HG03280 (cell line): ENCODE results near the gene POLR2E.
"Not testable (repeated sequence)": the region's sequence is repeated elsewhere in the genome, so short reads cannot be mapped to it uniquely, and the experiment has no call there.

Experiments used
- ATAC-seq: cut with Tn5 transposase; IDR thresholded peaks from one replicate; pipeline ENCODE4 v1.9.1; 2021; ENCODE audit warnings: mild to moderate bottlenecking, moderate library complexity; ENCODE audit not compliant: unreplicated experiment

Gene POLR2E

DNA sequence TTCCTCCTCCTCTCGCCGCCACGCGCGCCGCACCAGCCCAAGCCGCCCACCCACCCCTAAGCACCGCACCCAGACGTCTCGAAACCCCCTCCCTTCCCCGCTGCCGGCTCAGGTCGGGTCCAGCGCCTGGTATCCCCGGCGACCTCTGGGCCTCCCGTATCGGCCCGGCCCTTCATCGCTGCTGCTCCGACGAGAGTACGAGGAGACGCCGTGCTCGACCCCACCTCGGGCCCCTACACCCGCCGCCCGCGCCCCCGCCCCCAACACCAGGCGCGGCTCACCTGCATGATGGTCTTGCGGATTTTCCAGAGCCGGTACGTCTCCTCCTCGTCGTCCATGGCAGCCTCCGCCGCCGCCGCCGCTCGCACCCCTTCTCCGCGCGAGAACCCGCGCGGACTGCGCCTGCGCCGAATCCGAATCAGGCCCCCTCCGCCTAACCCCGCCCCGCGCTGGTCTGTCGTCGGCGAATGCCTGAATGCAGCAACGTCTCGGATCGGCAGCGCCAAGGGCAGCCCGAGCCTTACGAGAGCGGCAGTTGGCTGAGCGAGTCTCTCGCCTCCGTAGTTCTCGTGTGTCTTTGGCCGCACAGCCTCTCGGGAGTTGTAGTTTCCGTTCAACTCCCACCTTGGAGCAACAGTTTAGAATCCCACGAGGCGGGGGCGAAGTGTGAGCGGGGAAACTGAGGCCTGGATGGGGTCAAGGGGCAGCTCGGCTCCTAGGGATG lies at the start of gene POLR2E:
Gene POLR2E (minus strand): TSS at position 398 of the 724 bp plus-strand sequence. CDS start 60 bp downstream, at position 338.
- ATAC-seq, result peak; percentile 92

GRCh38 chr19:1144741-1145140 lies 49.6 kb upstream of the POLR2E start:
- no peak for ATAC-seq

DNA sequence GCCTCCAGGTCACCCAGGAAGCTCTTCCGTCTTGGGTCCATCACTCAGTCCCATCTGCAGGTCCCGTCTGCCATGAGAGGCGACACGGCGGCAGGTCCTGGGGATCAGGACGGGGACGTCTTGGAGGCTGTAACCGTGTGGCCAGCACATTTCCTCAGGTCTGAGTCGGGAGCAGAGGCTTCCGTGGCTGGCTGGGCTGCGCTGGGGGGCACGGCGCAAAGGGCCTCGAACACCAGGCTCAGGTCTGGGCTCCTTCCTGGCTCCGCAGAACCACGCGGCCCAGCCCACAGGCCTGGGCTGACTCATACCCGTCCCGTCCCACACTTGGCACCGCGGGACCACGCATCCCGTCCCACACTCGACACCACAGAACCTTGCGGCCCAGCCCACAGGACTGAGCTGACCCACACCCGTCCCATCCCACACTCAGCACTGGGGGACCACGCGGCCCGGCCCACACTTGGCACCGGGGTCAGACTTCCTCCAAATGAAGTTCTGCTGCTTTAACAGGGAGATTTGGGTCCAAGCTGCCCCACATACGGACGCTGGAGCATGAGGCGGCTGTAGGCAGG lies 48.7 kb upstream of the POLR2E start:
- no peak for ATAC-seq

DNA sequence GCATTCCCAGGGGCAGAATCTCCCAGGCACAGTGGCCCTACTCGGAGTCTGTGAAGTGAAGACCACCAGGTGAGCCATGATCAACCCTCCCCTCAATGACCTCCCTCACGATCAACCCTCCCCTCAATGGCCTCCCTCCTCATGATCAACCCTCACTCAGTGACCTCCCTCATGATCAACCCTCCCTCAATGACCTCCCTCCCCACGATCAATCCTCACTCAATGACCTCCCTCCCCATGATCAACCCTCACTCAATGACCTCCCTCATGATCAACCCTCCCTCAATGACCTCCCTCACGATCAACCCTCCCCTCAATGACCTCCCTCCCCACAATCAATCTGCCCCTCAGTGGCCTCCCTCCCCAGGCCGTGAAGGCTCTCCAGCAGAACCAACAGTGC lies 46.8 kb upstream of the POLR2E start:
- ATAC-seq, result no peak

- no peak for ATAC-seq
Observed at GRCh38 chr19:1140272-1141027, 45.3 kb upstream of the POLR2E start.

DNA sequence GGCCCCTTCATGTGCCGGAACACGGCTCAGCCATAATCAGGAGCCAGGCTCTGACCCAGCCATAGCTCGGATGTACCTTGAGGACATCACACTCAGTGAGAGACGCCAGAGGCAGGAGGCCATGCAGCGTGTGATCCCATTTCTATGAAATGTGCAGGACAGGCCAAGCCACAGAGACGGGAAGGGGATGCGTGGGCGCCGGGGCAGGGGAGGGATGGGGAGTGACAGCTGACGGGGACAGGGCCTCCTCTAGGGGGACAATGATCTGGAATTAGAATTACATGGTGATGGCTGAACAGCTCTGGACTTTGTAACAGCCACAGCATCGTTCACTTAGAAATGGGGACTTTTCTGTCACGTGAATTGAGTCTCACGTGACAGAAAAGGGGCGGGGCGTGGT lies 44.0 kb upstream of the POLR2E start:
- ATAC-seq, result no peak

DNA sequence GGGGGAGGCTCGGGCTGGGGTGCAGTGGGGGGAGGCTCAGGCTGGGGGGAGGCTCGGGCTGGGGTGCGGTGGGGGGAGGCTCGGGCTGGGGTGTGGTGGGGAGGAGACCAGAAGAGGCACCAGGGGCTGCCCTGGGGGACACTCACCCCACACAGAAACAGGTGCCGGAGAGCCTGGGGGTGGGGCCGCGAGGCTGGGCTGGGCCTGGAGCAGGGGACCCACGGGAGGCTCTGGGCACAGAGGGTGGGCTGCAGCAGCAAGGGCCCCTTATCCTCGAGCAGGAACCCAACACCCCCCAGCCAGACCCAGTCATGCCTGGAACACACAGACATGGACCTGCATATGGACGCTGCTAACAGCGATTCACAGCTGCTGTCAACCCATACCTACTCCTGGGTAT lies 42.9 kb upstream of the POLR2E start:
- no peak for ATAC-seq

GRCh38 chr19:1136621-1137317 lies 41.6 kb upstream of the POLR2E start:
- no peak for ATAC-seq

DNA sequence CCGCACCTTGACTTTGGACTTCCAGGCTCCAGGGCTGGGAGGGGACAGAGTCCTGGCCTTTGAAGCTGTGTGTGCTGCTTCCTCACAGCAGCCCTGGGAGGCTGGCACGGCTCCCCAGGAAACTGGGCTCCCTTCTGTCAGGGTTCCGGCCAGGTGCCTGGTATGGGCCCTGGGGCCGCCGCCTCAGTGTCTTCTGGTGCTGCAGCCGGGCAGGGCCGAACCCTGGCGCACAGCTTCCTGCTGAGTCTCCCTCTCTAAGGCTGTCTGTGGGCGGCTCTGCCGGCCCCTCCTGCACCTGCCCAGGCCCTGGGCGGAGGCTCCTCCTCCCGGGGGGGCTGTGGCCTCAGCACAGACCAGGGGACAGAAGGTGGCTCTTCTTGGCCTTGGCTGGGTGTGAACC lies 41.0 kb upstream of the POLR2E start:
- no peak for ATAC-seq

GRCh38 chr19:1135454-1135853 lies 40.3 kb upstream of the POLR2E start:
- no peak for ATAC-seq

- ATAC-seq, result no peak
Observed at GRCh38 chr19:1134431-1134830, 39.3 kb upstream of the POLR2E start.

DNA sequence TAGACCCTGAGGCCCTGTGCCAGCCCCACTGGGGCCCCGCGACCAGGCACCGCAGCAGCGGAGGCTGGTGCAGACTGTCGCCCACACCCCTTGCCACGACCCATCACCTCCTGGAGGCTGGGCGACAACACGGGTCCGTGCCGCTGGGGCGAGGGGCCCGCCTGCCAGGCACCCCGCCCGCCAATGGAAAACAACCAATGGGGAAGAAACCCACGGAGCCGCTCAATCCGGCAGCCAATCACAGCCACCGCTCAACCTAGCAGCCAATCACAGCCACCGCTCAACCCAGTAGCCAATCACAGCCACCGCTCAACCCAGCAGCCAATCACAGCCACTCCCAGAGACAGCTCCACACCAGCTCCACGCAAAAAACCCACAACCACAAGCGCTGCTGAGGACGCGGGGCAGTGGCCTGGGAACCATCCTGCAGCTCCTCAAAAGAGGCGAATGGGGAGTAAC lies 38.3 kb upstream of the POLR2E start:
- ATAC-seq, result peak; percentile 69

DNA sequence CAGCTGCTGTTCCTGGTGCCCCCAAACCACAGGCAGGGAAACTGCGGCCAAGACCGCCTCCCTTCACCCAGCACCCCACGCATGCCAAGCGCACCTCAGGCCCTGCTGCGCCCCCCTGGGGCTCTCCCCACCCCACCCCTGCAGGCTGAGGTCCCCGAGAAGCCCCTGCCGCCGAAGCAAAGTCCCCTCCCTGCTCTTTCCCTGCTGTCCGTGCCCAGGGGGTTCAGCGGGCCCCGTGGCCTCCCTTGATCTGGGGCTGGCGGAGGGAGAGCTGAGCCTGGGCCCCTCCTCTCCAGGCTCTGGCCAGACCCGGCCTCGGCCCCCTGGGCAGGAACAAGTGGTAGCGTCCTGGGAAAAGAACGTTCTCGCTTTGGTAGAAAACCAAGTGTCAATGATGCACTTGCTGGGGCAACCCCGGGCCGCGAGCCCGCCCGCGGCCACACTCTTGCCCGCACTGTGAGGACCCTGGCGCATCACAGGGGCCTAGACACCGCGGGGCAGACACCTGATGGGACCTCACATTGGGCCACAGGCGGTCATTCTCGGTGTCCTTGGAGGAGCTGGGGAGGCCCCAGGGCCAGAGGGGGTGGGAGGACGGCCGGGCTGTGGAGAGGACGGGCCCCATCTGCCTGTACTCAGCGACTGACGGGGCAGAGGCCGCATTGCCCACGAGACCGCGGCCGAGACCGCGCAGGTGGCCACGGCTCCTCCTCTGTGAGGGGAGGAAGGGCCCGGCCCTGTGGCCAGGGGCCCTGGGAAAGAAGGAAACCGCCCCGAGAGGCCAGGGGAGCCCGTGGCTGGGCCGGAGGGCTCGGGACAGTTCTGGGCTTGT lies 37.6 kb upstream of the POLR2E start:
- ATAC-seq, result peak; percentile 5

DNA sequence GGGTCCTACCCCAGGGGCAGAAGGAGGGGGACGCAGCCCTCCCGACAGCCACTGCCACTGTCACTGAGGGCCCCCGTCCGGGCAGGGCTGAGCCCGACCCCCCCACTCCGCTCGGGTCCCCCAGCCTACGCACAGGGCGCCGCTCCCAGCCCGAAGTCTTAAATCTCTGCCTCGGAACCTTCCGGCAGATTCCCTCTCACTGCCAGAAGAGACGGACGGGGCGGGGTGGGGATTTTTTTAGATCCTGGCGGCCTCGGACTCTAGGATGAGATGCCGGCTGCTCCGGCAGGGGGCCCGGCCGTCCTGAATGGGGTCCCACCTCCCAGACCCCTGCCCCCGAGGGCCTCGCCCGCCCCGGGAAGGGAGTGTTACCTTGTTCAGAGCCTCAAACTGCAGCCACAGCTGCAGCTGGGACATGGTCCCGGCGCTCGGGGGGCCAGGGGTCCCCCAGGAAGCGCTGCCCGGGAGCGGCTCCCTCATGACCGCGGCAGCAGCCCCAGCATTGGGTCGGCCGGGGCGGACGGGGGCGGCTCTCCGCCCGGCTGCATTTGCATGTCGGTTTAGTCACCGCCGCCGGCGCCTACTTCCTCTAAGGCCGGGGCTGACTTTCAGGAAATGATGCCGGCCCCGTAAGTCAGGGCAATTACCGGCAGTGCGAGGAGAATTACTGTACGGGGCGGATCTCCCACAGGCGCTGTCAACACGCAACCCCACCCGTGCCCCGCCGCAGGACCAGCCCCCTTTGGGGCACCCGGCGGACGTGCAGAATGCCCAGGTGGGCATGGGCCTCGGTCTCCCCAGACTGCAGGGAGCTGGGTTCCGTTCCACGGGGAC lies 36.8 kb upstream of the POLR2E start:
- ATAC-seq, result peak; percentile 40

- ATAC-seq, result no peak
Observed at GRCh38 chr19:1130771-1131717, 35.9 kb upstream of the POLR2E start.

GRCh38 chr19:1129535-1129934 lies 34.4 kb upstream of the POLR2E start:
- ATAC-seq, result no peak

GRCh38 chr19:1129084-1129483 lies 33.9 kb upstream of the POLR2E start:
- ATAC-seq, result not testable (repeated sequence)

GRCh38 chr19:1128106-1128505 lies 32.9 kb upstream of the POLR2E start:
- no peak for ATAC-seq
